GM19438 (cell line): ENCODE measurements around the gene NOL11.
"Not testable (repeated sequence)": the region's sequence is repeated elsewhere in the genome, so short reads cannot be mapped to it uniquely, and the experiment has no call there.

ENCODE experiments used
- ATAC-seq: cut with Tn5 transposase; IDR thresholded peaks from one replicate; pipeline ENCODE4 v1.9.1; 2021; ENCODE audit warnings: low read depth; ENCODE audit not compliant: unreplicated experiment

The NOL11 gene

DNA sequence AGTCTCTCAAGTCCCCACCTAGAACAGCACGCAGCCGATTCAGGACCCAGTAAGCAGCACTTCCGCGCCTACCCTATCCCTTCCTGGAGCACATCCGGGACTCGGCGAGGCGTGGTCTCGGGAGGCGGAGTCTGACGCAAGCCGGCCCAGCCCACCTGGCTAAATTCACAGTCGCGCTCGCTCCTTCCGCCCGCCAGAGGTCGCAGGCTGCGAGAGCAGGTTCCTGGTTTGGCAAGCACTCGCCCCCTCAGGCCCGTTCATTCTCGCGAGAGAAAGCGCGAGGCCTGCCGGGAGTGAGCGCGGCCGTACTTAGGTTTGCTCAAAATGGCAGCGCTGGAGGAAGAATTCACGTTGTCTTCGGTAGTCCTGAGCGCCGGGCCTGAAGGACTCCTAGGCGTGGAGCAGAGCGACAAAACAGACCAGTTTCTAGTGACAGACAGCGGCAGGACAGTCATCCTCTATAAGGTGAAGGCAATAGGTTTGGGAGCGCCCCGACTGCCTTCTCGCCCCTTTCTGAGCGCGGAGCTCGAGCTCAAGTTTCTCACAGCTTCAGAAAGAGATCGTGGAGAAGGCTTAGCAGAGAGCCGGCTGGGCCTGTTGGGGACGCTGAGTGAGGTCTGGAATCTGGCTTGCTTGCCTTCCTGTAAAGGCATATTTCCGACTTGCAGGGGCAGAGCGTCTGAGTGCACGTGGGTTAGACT lies at the start of gene NOL11:
NOL11 (plus strand) TSS at position 313 of the 701 bp plus-strand sequence; CDS start at position 325, 12 bp downstream.
- ATAC-seq, result peak; percentile 95

DNA sequence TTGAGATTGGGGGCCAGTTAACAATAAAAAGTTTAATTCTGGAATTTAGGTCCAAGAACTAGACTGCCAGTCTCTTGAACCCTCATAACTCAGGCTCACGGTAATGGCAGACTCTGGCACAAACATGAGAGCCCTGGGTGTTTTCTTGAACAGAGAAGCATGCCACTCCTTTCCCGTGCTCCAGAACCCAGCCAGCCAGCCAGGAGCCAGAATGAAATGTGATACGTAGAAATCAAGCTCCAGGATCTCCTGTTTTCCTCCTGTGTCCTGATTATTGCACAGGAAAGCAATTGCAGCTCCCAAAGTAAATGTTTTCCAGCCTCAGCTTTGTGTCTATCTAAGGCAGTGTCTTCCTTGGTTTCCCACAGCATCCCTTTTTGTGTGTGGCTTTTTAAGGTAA lies 46.2 kb upstream of the NOL11 start:
- no peak for ATAC-seq

DNA sequence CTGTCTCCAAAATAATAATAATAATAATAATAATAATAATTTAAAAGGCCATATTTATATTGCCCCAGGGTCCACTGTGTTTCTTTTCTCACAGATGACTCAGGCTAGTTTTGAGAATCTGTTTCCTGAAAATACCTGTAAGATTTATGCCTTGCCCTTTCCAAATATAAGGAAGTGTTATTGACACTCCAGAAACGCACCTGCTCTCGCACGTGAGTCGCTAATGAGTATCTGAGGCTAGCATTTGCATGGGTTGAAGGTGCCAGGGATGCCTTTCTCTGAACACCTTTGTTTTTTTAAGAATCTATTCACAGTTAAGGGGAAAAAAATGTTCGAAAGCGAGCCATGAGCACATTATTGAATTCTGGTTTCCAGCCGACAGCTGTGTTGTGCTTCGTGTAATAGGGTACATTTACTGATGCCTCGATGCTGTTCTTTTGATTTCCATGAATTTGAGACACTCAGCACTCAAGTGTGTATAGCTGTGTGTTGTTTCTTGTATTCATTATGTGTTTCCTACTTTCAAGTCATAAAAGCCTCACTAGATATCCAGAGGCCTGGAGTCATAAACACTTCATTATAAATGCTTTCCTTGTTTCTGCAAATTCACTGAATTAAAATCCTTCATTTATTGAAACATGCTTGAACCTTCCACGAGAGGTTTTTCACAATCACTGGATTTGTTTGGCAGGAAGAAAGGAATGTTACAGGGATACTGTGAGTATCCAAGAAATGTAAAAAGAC lies 45.0 kb upstream of the NOL11 start:
- ATAC-seq, result no peak

DNA sequence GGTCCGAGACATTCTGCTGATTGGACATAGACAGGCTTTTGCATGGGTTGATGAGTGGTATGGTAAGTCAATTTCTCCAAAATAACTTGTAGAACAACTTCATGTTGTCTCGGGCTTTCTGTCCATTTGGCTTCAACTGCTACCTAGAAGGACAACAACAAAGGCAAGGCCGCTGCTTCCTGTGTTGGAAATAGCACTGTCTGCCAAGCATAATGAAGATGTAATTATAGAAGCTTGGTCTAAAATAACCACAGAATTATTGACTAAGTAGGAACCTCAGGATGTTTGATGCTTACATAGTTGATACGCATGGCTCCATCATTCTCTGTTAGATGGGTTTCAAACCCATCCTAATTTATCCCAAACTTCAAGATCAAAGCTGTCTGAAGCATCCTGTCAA lies 42.3 kb upstream of the NOL11 start:
- ATAC-seq, result no peak

DNA sequence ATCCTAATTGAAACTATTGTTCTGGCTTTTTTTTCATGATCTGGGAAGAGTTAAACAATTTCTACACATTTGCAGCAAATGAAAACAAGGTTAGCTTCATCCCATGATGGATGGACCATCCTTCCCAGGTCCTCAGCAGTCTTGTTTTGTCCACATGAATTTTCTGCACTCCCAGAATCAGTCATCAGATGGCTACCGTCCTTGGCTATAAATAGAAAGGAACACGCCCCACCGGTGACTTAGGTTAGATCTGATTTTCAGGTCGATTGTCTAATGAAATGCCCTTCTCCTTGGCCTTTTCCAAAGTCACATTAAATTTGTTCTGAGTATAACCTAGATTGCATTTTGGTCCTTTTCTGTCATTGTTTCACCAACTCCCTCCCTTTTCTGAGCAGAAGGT lies 41.4 kb upstream of the NOL11 start:
- ATAC-seq, result no peak

GRCh38 chr17:67678414-67678813 lies 39.3 kb upstream of the NOL11 start:
- no peak for ATAC-seq

DNA sequence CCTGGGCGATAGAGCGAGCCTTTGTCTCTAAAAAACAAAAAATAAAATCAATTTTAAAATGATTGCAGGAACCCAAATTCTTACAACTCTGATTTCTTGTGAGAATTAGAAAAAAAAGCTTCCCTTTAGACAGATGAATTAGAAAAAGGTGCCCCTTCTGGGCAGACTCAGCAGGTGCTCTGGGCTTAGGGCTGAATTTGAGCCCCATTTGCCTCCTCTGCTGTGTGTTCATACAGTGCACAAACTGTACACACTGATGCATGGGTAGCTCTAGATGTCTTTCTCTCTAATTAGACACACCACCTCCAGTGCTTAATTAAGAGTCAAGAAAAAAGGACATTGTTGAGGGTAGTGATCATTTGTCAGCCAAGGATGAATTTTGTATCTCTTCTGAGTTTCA lies 38.5 kb upstream of the NOL11 start:
- ATAC-seq, result no peak

DNA sequence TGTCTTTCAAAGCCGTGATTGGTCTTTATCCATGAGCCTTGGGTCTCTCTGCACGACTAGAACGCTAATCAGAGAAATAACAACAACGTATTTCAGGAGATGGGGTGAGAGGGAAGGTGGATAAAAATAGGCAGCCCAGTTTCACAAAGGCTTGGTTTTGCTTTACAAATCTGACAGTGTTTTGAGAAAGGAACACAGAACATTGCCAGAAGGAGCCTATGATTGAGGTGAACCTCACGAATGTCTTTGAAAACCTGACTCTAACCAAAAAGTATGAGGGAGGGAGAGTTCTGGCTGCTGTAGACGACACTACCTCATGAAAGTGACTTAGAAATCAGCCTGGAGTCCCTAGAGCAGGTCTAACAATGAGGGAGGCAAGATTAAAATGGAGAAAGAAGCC lies 38.0 kb upstream of the NOL11 start:
- no peak for ATAC-seq

- no peak for ATAC-seq
Measured at GRCh38 chr17:67680445-67681224, 37.1 kb upstream of the NOL11 start.

- ATAC-seq, result no peak
Measured at GRCh38 chr17:67682196-67682595, 35.5 kb upstream of the NOL11 start.

- no peak for ATAC-seq
Measured at GRCh38 chr17:67685351-67685750, 32.4 kb upstream of the NOL11 start.

DNA sequence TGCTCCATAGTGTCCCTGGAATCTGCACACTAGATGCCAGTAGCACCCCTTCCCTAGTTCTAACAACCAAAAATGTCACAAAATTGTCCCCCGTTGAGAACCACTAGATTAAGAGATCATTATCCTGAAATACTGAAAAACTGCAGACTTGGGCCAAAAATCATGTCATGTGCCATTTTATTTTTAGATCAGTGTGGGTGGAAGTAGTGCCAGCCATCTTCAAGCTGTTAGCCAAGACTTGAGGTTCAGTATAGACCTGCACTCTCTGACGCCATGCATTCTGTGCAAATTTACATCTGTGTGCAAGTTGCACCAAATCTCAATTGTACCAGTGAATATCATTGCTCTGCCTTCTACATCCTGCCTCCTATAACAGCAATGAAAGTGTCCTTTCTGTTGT lies 31.5 kb upstream of the NOL11 start:
- no peak for ATAC-seq

DNA sequence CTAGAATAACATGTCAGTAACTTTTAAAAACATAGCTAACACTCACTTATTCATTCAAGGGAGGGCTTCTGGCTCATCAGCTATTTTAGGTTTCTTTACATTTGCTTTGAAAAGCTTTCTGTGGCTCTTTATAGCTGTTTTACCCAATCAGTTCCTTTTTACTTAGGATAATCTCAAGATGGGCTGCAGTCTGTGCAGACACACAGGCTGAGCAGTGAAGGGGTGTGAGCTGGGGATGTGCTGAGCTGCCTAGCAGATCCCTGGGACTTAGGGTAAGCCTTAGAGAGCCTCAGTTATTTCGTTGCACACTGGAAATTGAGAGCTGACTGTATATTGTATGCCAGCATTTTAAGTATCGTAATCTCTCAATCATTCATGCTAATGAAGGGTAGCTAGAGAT lies 30.2 kb upstream of the NOL11 start:
- ATAC-seq, result no peak

DNA sequence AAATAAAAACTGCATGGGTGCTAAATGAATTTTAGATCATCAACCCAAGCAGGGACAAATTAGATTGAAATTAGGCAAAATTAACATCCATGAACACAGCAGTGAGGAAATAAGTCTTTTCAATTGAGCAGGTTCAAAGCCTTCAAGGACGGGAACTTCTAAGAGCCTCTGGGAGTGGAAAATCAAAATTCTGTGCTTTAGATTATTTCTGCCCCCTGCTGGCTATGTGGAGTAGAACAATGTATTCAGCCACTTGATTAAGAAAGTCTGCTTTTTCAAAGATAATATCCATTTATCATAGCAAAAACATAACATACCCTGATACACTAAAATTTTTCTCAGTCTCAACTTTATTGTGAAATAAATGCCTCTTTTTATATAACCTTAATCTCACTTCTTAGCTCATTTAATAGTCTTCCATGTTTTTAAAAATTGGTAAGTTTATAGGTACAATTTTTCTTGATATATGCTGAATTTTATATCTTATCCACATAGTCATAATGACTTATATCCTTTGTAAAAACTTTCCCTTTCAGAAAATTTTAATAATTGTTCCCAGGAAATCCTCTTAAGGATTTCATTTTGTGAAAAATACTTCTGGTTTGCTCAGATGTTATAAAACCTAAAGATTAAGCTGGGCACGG lies 28.1 kb upstream of the NOL11 start:
- ATAC-seq, result no peak

GRCh38 chr17:67693811-67694210 lies 23.9 kb upstream of the NOL11 start:
- no peak for ATAC-seq

GRCh38 chr17:67696347-67696746 lies 21.4 kb upstream of the NOL11 start:
- ATAC-seq, result no peak

GRCh38 chr17:67696853-67697498 lies 20.8 kb upstream of the NOL11 start:
- ATAC-seq, result no peak

DNA sequence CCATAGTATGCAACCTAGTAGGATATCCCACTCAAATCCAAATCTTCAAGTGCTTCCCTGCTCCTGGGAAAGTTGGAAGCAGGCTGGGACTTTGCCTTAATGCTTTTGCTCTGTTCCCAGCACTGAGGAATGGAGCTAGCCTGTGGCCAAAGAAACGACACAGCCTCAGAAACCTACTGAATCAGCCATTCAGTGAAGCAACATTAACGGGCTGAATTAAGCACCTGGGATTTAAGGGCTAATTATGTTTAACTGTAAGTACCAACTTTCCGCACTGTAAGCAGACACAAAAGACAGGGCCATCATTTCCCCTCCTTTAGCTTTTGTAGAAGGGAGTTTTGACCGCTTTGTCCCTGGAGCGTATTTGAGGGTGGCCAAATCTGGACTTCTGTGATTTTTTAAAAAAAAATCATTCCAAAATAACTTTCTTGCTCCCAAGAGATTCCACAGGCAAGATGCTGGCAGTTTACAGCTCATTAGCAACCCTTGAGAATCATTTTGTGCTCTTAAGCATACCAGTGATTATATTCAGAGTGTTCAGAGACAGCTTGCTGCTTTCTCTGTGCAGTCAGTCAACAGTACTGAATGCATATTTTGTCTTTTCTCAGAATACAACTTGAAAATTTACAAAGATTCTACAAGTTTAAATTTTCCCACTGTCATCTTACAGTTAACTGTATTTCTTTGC lies 17.6 kb upstream of the NOL11 start:
- ATAC-seq, result no peak

GRCh38 chr17:67700725-67701119 lies 17.0 kb upstream of the NOL11 start:
- no peak for ATAC-seq

DNA sequence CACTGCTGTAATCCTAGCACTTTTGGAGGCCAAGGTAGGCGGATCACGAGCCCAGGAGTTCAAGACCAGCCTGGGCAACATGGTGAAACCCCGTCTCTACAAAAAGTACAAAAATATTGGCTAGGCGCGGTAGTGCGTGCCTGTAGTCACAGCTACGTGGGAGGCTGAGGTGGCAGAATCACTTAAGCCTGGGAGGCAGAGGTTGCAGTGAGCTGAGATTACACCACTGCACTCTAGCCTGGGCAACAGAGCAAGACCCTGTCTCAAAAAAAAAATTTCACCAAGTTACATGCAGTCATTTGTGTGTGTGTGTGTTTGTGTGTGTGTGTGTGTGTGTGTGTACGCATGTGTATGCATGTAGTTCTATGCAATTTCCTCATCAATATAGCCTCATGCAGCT lies 14.9 kb upstream of the NOL11 start:
- not testable (repeated sequence) for ATAC-seq
